Measurements from ENCODE around the gene ARL14EP. TPM values are rescaled to one million over a fixed set of nuclear protein-coding genes. Genes with fewer than 3 reads are reported as not detected.

ARL14EP gene
- total RNA-seq, 1 donor from 2014 or later, result 40.1 TPM

DNA sequence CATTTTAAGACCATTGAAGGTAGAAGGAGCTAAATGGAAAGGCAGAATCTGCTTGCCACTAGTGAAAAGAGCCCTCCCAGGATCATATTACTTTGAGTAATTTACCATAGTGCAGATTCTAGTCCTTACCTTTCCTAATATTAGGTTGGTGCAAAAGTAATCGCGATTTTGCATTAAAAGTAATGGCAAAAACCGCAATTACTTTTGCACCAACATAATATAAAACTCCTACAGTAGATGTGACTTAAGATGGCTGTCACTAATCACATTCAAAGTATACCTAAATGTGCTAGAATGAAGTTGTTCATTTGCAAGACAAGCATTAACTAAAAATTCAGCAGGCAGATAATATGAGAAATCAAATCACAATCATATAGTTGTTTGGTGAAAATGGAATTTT is 38.1 kb upstream of the ARL14EP start:
- H3K27ac Mint-ChIP-seq, result no peak overlapping the region

DNA sequence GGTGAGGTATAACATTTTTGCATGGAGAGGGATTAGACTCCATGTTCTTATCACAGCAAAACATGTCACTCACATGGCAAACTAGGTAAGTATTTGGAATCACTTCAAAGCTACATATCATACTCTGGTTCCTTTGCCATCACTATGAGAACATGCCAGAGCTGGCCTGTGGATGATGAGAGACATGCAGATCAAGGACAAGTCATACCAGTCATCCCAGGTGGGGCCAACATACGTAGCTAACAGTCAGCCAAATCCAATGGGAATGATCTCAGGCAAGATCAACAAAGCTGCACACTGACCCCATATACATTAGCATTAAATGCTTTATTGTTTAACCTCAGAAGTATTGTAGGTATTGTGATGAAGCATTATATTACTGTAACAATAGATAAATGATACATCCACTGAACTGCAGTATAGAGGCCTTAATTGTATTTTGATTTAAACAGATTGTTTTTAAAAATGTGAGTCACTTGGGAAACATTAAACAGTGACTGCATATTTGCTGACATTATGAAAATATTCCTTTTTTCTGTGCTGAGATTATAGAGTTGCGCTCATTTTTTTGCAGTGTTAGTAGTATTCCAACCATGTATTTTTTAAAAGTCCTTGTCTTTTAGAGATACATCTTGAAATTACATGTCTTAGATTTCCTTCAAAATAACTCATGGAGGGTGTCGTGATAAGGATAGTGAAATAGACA is 37.3 kb upstream of the ARL14EP start:
- no peak overlapping the region for H3K4me3 Mint-ChIP-seq
- TF ChIP-seq, protein P1, sequence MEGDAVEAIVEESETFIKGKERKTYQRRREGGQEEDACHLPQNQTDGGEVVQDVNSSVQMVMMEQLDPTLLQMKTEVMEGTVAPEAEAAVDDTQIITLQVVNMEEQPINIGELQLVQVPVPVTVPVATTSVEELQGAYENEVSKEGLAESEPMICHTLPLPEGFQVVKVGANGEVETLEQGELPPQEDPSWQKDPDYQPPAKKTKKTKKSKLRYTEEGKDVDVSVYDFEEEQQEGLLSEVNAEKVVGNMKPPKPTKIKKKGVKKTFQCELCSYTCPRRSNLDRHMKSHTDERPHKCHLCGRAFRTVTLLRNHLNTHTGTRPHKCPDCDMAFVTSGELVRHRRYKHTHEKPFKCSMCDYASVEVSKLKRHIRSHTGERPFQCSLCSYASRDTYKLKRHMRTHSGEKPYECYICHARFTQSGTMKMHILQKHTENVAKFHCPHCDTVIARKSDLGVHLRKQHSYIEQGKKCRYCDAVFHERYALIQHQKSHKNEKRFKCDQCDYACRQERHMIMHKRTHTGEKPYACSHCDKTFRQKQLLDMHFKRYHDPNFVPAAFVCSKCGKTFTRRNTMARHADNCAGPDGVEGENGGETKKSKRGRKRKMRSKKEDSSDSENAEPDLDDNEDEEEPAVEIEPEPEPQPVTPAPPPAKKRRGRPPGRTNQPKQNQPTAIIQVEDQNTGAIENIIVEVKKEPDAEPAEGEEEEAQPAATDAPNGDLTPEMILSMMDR (IDR thresholded peaks at IDR 0.05), result no peak
- H3K27ac Mint-ChIP-seq, result no peak overlapping the region
- intact Hi-C loops (cut with micrococcal nuclease), result no loop called here
- peaks cover 3% of the 10 kb centered on the region for H3K27me3 Mint-ChIP-seq
- POLR2A ChIA-PET, result no interaction called here
- ATAC-seq (ENCODE audit: low read depth) (no peak), DNase-seq (no peak)
- no peaks in the 10 kb centered on the region for H3K9me3 Mint-ChIP-seq
- no peaks in the 10 kb centered on the region for H3K36me3 Mint-ChIP-seq (ENCODE audit: low read depth)
- CTCF ChIA-PET, result no interaction called here
- H3K4me1 Mint-ChIP-seq, result peaks cover 14% of the 10 kb centered on the region

More for the DNA sequence above, 38.1 kb upstream of the ARL14EP start:
- H3K4me1 Mint-ChIP-seq, result peaks cover 14% of the 10 kb centered on the region
- ChIA-PET CTCF (no interaction called here), POLR2A (no interaction called here)
- H3K36me3 Mint-ChIP-seq (ENCODE audit: low read depth), result no peaks in the 10 kb centered on the region
- TF ChIP-seq, protein P1 (IDR thresholded peaks at IDR 0.05), result no peak
- H3K27me3 Mint-ChIP-seq, result peaks cover 3% of the 10 kb centered on the region
- no peaks in the 10 kb centered on the region for H3K9me3 Mint-ChIP-seq
- ATAC-seq (ENCODE audit: low read depth), result no peak
- DNase-seq, result no peak
- H3K4me3 Mint-ChIP-seq, result no peak overlapping the region
- intact Hi-C loops (cut with micrococcal nuclease), result no loop called here

DNA sequence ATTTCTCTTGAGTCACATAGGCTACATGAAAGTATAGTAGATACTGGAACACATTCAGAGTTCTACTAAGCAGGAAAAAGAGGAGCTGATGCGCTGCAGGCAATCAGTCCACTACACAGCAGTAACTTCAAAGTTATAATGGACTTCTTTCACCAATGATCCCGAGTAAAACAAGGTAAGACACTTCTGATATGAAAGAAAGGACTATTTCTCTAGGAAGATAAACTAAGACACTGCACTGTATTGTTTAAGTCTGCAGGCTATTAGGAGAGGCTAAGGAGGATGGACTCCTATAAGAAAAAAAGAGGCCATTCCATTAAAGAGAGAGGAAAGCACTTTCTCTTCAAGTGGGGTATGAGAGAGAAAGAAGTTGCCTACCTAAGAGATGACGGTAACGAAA is 31.6 kb upstream of the ARL14EP start:
- no peak overlapping the region for H3K27ac Mint-ChIP-seq
- H3K9me3 Mint-ChIP-seq, result no peaks in the 10 kb centered on the region
- H3K36me3 Mint-ChIP-seq (ENCODE audit: low read depth), result no peaks in the 10 kb centered on the region
- intact Hi-C loops (cut with micrococcal nuclease), result no loop called here
- H3K4me1 Mint-ChIP-seq, result no peaks in the 10 kb centered on the region
- TF ChIP-seq, protein P1 (IDR thresholded peaks at IDR 0.05), result no peak
- no peak for ATAC-seq (ENCODE audit: low read depth)
- ChIA-PET CTCF (no interaction called here), POLR2A (no interaction called here)
- peaks cover 19% of the 10 kb centered on the region for H3K27me3 Mint-ChIP-seq
- no peak overlapping the region for H3K4me3 Mint-ChIP-seq
- no peak for DNase-seq

DNA sequence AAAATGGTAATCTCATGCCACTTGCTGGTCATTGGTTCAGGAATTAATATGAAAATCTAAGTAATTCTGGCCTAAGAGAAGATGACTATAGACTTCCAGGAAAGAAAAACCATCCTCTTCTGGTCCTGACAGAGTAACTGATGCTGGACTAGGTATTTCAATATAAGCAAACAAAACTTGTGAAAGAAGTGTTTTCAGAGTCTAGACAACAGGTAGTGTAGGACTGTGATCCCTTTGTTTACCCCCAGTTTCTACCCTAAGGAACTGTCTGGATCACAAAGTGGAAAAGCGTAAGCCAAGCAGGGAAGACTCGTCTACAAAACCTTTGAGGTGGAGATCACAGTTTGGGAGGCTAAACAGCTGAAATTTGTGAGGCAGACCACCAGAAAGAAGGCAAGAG is 30.4 kb upstream of the ARL14EP start:
- peaks cover 16% of the 10 kb centered on the region for H3K27me3 Mint-ChIP-seq
- TF ChIP-seq, protein P1 (IDR thresholded peaks at IDR 0.05), result no peak
- no peak overlapping the region for H3K27ac Mint-ChIP-seq
- H3K4me3 Mint-ChIP-seq, result no peak overlapping the region
- H3K9me3 Mint-ChIP-seq, result no peaks in the 10 kb centered on the region
- no peaks in the 10 kb centered on the region for H3K36me3 Mint-ChIP-seq (ENCODE audit: low read depth)
- CTCF ChIA-PET, result no interaction called here
- H3K4me1 Mint-ChIP-seq, result no peaks in the 10 kb centered on the region
- intact Hi-C loops (cut with micrococcal nuclease), result no loop called here
- ATAC-seq (ENCODE audit: low read depth), result no peak
- DNase-seq, result no peak
- POLR2A ChIA-PET, result no interaction called here

DNA sequence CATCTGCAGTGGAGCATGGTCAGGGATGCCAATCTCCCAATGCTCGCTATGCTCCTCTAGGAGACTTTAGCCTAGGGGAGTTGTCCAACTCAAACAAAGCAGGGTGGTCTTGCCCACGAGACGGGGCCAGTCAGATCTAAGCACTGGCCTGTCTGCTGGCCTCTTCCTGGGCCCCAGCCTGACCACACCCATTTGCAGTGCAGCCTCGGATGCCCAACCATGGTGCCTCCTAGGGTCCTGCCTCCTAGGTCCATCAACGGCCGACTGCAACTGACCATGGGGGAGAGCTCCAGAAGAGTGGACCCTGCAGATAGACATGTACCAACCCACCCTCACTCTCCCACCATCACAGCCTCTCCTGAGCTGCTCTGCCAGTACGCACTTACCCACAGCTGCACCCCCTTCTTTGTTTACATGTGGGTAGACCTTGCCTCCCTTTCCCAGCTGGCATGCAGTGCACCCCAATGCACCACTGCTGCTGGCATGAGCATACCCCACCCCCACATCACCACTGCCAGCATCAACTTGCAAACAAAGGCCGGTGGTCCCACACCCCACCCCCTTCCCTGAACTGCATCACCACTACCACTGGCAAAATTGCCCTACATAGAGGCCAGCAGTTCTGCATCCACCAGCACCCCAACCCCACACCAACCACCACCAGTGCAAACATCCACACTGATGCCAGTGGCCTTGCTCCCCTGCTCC is 27.6 kb upstream of the ARL14EP start:
- ChIA-PET POLR2A (no interaction called here), CTCF (no interaction called here)
- no peak overlapping the region for H3K4me3 Mint-ChIP-seq
- DNase-seq (no peak), ATAC-seq (ENCODE audit: low read depth) (no peak)
- no peaks in the 10 kb centered on the region for H3K4me1 Mint-ChIP-seq
- TF ChIP-seq, protein P1 (IDR thresholded peaks at IDR 0.05), result no peak
- no peaks in the 10 kb centered on the region for H3K36me3 Mint-ChIP-seq (ENCODE audit: low read depth)
- no peak overlapping the region for H3K27ac Mint-ChIP-seq
- no peaks in the 10 kb centered on the region for H3K9me3 Mint-ChIP-seq
- intact Hi-C loops (cut with micrococcal nuclease), result no loop called here
- H3K27me3 Mint-ChIP-seq, result peaks cover 16% of the 10 kb centered on the region

Measured in activated B cell treated with CpG ODN at 0.5 μM for 24 hours (primary cell).